GM12891 (cell line): Measurements from ENCODE around the gene BDH1.

Experiments used
- POLR2A ChIP-seq: IDR thresholded peaks from 2 replicates; pipeline ENCODE4 v1.6.1; 2011; ENCODE audit warnings: low read depth, low read length, control low read depth
- POLR2AphosphoS5 ChIP-seq: IDR thresholded peaks from 2 replicates; pipeline ENCODE4 v1.6.1; 2011; ENCODE audit warnings: low read depth, low read length, control low read depth
- SPI1 ChIP-seq: IDR thresholded peaks from 2 replicates; pipeline ENCODE4 v1.6.1; 2011; ENCODE audit warnings: low read depth, low read length, control low read depth
- TAF1 ChIP-seq: IDR thresholded peaks from 2 replicates; pipeline ENCODE4 v1.6.1; 2011; ENCODE audit warnings: low read depth, low read length, control low read depth

GRCh38 chr3:197546307-197547085 lies 9.3 kb downstream of the BDH1 start:
- TF ChIP-seq TAF1 (no peak), SPI1 (no peak), POLR2A (no peak), POLR2AphosphoS5 (no peak)
